Coronary artery (tissue), 2 donors: ENCODE data around the gene CREB1.

Experiments used
- DNase-seq: peaks from one replicate; pipeline ENCODE4 v3.0.0-alpha.2; 2017; ENCODE audit warnings: low spot score
- H3K27ac ChIP-seq, 2 donors: fragments of 200-600 bp; sonication (generic); one replicate each; pipeline ENCODE4 v1.5.1; 2016 to 2019
- H3K4me3 ChIP-seq: fragments of 200-600 bp; sonication (generic); 2 replicates; pipeline ENCODE4 v1.5.1; 2016; ENCODE audit warnings: mild to moderate bottlenecking, moderate library complexity
- TF ChIP-seq, protein P1 (sequence below): fragments of 200-600 bp; sonication (generic); IDR thresholded peaks from one replicate; pipeline ENCODE4 v1.5.1; 2019; ENCODE audit warnings: antibody characterized with exemption

Gene CREB1

DNA sequence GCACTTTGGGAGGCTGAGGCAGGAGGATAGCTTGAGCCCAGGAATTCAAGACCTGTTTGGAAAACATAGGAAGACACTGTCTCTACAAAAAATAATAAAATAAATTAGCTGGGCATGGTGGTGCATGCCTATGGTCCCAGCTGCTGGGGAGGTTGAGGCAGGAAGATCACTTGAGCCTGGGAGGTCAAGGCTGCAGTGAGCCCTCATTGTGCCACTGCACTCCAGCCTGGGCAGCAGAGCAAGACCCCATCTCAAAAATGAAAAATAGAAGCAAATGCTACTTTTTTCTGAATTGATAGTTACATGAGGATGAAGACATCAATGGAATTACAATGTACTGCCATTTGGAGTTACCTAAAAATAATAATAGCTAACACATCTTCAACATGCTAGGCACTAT, 63.5 kb downstream of the CREB1 start:
- no peak overlapping the region for H3K27ac ChIP-seq
- no peak overlapping the region for H3K4me3 ChIP-seq
- no peak for DNase-seq

DNA sequence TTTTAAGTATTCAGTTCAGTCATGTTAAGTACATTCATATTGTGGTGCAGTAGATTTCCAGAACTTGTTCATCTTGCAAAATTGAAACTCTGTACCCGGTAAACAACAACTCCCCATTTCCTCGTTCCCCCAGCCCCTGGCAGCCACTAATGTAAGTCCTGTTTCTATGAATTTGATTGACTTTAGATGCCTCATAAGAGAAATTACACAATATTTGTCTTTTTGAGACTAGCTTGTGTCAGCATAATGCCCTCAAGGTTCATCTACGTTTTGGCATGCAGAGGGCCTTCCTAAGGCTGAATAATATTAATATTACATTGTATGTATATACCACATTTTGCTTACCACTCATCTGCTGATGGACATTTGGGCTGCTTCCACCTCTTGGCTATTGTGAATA, 64.5 kb downstream of the CREB1 start:
- DNase-seq, result no peak
- H3K4me3 ChIP-seq, result no peak overlapping the region
- no peak overlapping the region for H3K27ac ChIP-seq
- TF ChIP-seq, protein P1, sequence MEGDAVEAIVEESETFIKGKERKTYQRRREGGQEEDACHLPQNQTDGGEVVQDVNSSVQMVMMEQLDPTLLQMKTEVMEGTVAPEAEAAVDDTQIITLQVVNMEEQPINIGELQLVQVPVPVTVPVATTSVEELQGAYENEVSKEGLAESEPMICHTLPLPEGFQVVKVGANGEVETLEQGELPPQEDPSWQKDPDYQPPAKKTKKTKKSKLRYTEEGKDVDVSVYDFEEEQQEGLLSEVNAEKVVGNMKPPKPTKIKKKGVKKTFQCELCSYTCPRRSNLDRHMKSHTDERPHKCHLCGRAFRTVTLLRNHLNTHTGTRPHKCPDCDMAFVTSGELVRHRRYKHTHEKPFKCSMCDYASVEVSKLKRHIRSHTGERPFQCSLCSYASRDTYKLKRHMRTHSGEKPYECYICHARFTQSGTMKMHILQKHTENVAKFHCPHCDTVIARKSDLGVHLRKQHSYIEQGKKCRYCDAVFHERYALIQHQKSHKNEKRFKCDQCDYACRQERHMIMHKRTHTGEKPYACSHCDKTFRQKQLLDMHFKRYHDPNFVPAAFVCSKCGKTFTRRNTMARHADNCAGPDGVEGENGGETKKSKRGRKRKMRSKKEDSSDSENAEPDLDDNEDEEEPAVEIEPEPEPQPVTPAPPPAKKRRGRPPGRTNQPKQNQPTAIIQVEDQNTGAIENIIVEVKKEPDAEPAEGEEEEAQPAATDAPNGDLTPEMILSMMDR, result no peak

More for the DNA sequence above, 63.5 kb downstream of the CREB1 start:
- TF ChIP-seq, protein P1, result no peak

DNA sequence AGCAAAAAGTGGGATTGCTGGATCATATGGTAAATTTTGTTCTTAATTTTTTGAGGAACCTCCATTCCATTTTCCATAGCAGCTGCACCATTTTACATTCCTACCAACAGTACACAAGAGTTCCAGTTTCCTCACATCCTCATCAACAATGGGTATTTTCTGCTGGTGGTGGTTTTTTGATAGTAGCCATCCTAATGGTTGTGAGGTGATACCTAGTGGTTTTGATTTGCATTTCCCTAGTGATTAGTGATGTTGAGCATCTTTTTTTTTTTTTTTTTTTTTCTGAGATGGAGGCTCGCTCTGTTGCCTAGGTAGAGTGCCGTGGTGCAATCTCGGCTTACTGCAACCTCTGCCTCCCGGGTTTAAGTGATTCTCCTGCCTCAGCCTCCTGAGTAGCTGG, 65.0 kb downstream of the CREB1 start:
- TF ChIP-seq, protein P1, result no peak
- no peak for DNase-seq
- no peak overlapping the region for H3K27ac ChIP-seq
- no peak overlapping the region for H3K4me3 ChIP-seq

- H3K4me3 ChIP-seq, result no peak overlapping the region
- TF ChIP-seq, protein P1, result no peak
- no peak overlapping the region for H3K27ac ChIP-seq
- no peak for DNase-seq
These were observed 69.9 kb downstream of the CREB1 start for GRCh38 chr2:207599636-207600035.

DNA sequence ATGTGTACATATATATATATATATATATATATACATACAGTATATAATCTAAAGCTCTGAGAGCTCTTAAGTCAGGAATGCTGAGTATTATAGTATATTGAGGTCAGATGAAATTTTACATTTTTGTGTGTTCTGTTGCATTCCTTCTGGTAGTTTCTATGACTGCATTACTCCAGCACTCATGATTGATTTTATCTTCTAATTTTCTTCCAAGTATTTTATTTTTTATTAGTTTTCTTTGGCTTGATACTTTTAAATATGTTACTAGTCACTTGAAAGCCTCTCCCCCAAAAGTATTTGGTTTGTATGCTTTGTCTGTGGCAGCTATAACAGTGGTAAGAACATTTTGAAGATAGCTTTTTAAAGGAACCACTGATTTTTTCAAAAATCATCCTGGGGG, 70.5 kb downstream of the CREB1 start:
- TF ChIP-seq, protein P1, result no peak
- H3K27ac ChIP-seq, result no peak overlapping the region
- no peak for DNase-seq
- no peak overlapping the region for H3K4me3 ChIP-seq

DNA sequence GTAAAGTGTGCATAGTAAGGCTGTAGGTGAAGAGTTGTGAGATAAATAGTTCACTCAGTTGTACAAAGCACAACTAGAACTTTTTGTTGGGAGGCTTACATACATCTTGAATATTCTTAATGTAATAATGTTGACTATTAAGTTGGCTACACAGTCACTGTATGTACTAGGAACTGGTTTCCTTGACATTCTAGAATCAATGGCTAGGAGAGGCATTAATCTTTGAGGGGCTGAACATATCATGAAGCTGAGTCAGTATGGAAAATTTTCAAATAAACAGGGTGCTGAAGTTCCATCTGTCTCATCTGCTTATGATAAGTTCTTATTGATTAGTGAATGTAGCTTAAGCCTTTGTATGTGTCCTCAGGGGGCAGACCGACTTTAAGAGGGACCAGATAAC, 72.0 kb downstream of the CREB1 start:
- TF ChIP-seq, protein P1, result no peak
- Histone ChIP-seq H3K4me3 (no peak overlapping the region), H3K27ac (no peak overlapping the region)
- no peak for DNase-seq

GRCh38 chr2:207603486-207603885, 73.7 kb downstream of the CREB1 start:
- TF ChIP-seq, protein P1, result no peak

More at GRCh38 chr2:207603486-207603885, 73.7 kb downstream of the CREB1 start:
- H3K4me3 ChIP-seq, result no peak overlapping the region
- no peak overlapping the region for H3K27ac ChIP-seq
- no peak for DNase-seq
